ENCODE results near the gene NEXN. TPM values are rescaled to one million over a fixed set of nuclear protein-coding genes. Genes with fewer than 3 reads are reported as not detected.

The NEXN gene
- total and polyA plus RNA-seq, 2 of the 8 experiments (the other 6 are each of a cell fraction or from before 2014, with no cell fraction given), result 0.20 to 2.9 TPM

DNA sequence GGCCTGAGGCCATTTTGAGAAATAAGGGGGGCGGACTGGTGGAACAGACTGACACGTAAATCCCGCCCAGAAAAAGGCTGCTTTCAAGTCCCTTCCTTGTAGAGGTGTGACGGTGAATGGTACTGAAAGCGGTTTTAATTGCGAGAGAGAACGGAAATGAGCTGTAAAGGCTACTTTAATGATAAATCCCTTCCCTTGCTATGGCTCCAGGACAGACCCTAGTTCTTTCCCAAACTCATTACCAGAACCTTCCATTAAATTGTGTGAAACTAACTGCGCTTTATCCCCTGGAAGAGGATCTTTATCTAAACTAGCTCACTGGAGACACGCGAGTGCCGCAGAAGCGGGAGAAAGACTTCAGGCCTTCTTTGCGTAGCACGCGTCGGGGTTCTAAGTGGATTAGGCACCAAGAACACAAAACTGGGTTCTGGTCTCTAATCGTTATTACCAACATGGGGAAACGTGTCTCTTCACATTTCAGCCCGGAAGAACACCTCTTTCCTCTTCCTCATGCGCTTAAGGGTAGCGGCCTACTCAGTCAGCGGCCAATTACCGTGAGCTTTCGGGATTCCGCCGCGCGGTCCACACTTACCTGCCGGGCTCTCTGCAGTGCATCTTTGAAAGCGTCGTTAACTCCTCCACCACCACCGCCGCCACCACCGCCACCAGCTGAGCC is 90.0 kb downstream of the NEXN start (continued):
- peak; percentile 94 for TF ChIP-seq YY1 (IDR thresholded peaks at IDR 0.05; ENCODE audit: low read depth, low read length)
- TF ChIP-seq TAF7 (optimal IDR thresholded peaks at IDR 0.05; ENCODE audit: borderline replicate concordance, low read depth, low read length), result peak; percentile 50
- no peak for TF ChIP-seq MAFK (IDR thresholded peaks at IDR 0.05; ENCODE audit: low read depth, low read length)
- TF ChIP-seq EGR1 (IDR thresholded peaks at IDR 0.05; ENCODE audit: borderline replicate concordance, low read depth, low read length), result no peak
- TF ChIP-seq JUN (IDR thresholded peaks at IDR 0.05; ENCODE audit: low read depth, low read length), result no peak
- TF ChIP-seq POLR2AphosphoS5 (IDR thresholded peaks at IDR 0.05; ENCODE audit: low read depth, low read length), result peak; percentile 82
- no peak for TF ChIP-seq ATF2 (IDR thresholded peaks at IDR 0.05; ENCODE audit: low read length)
- TF ChIP-seq NRF1 (IDR thresholded peaks at IDR 0.05; ENCODE audit: low read depth, low read length), result no peak
- no peak for TF ChIP-seq NANOG (IDR thresholded peaks at IDR 0.05; ENCODE audit: insufficient read depth, low read depth, low read length, poor library complexity, severe bottlenecking)
- peak; percentile 67; the same call in 1 of the 2 replicates for TF ChIP-seq TBP (IDR thresholded peaks at IDR 0.05; ENCODE audit: low read depth, low read length)
